ENCODE measurements around the gene ESF1. TPM values are rescaled to one million over a fixed set of nuclear protein-coding genes. Genes with fewer than 3 reads are reported as not detected.

ESF1 gene
- total and polyA plus RNA-seq, 2 experiments from 2014 or later = 20.5 to 71.7 TPM

DNA sequence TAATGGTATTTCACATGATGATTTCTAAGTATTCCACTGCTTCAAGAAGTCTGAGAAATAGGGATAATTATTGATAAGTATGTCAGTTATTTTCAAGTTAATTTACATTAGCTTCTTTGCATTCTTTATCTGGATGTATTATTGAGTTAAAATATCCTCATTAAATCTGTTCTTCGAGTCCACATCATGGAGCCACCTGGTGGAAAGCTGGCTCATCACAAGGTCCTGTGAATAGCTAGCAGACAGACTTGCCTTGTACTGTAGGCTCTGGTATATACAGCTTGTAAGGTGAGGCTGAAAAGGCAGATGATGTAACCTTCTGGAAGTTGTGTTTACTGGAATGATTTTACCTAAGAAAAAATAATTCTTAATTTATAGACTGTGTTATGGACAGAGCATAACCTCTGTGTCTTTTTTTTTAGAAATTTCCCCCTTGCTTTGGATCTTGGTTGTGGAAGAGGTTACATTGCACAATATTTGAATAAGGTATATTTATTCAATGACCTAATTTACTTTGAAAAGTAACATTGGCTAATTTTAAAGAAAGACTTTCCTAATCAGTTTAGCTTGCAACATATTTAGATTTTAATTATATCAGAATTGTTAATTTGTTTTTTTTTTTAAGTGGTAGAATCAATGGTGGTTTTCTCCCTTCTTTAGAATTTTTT, 3.6 kb upstream of the ESF1 start:
- peak; percentile 77 for DNase-seq (ENCODE audit: low spot score)
- no peaks in the 10 kb centered on the region for H3K9me2 ChIP-seq (ENCODE audit: insufficient read depth)
- peak; percentile 34 for ATAC-seq
- H3K4me2 ChIP-seq = no peak overlapping the region
- TF ChIP-seq STAT1 (IDR thresholded peaks at IDR 0.05; ENCODE audit: unreplicated experiment) = no peak
- TF ChIP-seq, protein P1, sequence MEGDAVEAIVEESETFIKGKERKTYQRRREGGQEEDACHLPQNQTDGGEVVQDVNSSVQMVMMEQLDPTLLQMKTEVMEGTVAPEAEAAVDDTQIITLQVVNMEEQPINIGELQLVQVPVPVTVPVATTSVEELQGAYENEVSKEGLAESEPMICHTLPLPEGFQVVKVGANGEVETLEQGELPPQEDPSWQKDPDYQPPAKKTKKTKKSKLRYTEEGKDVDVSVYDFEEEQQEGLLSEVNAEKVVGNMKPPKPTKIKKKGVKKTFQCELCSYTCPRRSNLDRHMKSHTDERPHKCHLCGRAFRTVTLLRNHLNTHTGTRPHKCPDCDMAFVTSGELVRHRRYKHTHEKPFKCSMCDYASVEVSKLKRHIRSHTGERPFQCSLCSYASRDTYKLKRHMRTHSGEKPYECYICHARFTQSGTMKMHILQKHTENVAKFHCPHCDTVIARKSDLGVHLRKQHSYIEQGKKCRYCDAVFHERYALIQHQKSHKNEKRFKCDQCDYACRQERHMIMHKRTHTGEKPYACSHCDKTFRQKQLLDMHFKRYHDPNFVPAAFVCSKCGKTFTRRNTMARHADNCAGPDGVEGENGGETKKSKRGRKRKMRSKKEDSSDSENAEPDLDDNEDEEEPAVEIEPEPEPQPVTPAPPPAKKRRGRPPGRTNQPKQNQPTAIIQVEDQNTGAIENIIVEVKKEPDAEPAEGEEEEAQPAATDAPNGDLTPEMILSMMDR (conservative IDR thresholded peaks at IDR 0.05; ENCODE audit: low read depth in 2 of 2) = peak; percentile 60 to 67
- H3K27ac ChIP-seq (ENCODE audit: low read depth) = no peak overlapping the region
- H3F3A ChIP-seq (replicated peaks; ENCODE audit: low read depth) = no peaks in the 10 kb centered on the region
- Mint-ChIP-seq H3K27me3 (ENCODE audit: insufficient read depth, low read depth, poor library complexity) (peaks cover 12% of the 10 kb centered on the region), H3K9me3 (no peaks in the 10 kb centered on the region), H3K4me3 (no peak overlapping the region), H3K27ac (no peak overlapping the region), H3K4me1 (peaks cover 13% of the 10 kb centered on the region; the same call in 2 of the 3 replicates), H3K36me3 (ENCODE audit: low read depth) (peaks cover 55% of the 10 kb centered on the region)
- peaks cover 15% of the 10 kb centered on the region for H3K36me3 ChIP-seq (ENCODE audit: insufficient read depth)
- no peak overlapping the region for H2AFZ ChIP-seq
- no peaks in the 10 kb centered on the region for H4K20me1 ChIP-seq (replicated peaks; ENCODE audit: insufficient read depth)
- no peak overlapping the region for H3K4me3 ChIP-seq
- H3K79me2 ChIP-seq (replicated peaks; ENCODE audit: insufficient read depth) = peaks cover 56% of the 10 kb centered on the region
- H3K4me1 ChIP-seq (ENCODE audit: insufficient read depth) = peaks cover 17% of the 10 kb centered on the region
- H3K27me3 ChIP-seq (ENCODE audit: insufficient read depth) = no peaks in the 10 kb centered on the region

DNA sequence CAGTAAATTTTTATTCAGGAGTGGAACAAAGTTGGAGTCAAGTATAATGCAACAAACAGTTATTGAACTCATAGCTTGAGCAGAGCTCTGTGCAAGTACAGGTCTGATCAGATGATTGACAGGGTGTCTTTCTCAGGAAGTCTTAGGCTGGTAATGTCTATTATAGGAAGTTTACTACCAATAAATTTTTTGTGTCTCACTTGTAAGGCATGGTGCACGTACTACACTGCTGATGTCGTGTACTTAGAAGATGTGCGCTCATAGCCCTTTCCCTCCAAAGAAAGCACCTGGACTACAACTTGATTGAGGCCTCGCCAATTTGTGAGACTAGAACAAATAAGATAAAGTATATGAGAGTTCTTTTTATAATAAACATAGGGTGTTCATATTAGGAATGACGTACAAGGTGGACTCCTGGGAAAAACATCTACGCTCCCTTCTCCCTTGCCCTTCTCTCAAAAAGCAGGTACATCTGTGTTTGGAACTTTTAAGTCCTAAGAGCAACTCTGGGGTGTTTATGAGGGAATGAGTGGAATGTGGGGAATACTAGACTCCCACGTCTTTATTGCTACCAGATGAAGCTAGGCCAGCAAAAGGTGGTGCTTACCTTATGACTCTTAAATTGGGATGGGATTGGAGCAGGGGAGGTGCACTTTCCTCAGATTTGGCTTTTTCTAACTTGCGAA, 1.6 kb upstream of the ESF1 start:
- no peak for ATAC-seq
- H3K4me1 ChIP-seq (ENCODE audit: insufficient read depth) = peaks cover 17% of the 10 kb centered on the region
- H3K4me2 ChIP-seq = peak overlapping the region; percentile 92
- H3K4me3 ChIP-seq = peak overlapping the region; percentile 94
- no peaks in the 10 kb centered on the region for H3K27me3 ChIP-seq (ENCODE audit: insufficient read depth)
- H3F3A ChIP-seq (replicated peaks; ENCODE audit: low read depth) = no peaks in the 10 kb centered on the region
- TF ChIP-seq STAT1 (IDR thresholded peaks at IDR 0.05; ENCODE audit: unreplicated experiment) = no peak
- TF ChIP-seq, protein P2, sequence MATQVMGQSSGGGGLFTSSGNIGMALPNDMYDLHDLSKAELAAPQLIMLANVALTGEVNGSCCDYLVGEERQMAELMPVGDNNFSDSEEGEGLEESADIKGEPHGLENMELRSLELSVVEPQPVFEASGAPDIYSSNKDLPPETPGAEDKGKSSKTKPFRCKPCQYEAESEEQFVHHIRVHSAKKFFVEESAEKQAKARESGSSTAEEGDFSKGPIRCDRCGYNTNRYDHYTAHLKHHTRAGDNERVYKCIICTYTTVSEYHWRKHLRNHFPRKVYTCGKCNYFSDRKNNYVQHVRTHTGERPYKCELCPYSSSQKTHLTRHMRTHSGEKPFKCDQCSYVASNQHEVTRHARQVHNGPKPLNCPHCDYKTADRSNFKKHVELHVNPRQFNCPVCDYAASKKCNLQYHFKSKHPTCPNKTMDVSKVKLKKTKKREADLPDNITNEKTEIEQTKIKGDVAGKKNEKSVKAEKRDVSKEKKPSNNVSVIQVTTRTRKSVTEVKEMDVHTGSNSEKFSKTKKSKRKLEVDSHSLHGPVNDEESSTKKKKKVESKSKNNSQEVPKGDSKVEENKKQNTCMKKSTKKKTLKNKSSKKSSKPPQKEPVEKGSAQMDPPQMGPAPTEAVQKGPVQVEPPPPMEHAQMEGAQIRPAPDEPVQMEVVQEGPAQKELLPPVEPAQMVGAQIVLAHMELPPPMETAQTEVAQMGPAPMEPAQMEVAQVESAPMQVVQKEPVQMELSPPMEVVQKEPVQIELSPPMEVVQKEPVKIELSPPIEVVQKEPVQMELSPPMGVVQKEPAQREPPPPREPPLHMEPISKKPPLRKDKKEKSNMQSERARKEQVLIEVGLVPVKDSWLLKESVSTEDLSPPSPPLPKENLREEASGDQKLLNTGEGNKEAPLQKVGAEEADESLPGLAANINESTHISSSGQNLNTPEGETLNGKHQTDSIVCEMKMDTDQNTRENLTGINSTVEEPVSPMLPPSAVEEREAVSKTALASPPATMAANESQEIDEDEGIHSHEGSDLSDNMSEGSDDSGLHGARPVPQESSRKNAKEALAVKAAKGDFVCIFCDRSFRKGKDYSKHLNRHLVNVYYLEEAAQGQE (IDR thresholded peaks at IDR 0.05; ENCODE audit: unreplicated experiment) = no peak
- Mint-ChIP-seq H3K4me3 (peak overlapping the region; percentile 97), H3K36me3 (ENCODE audit: low read depth) (peaks cover 62% of the 10 kb centered on the region), H3K27ac (peak overlapping the region; percentile 91), H3K4me1 (peaks cover 13% of the 10 kb centered on the region; the same call in 2 of the 3 replicates), H3K27me3 (ENCODE audit: insufficient read depth, low read depth, poor library complexity) (peaks cover 12% of the 10 kb centered on the region), H3K9me3 (no peaks in the 10 kb centered on the region)
- H3K36me3 ChIP-seq (ENCODE audit: insufficient read depth) = peaks cover 24% of the 10 kb centered on the region
- no peaks in the 10 kb centered on the region for H3K9me2 ChIP-seq (ENCODE audit: insufficient read depth)
- DNase-seq (ENCODE audit: low spot score) = no peak
- no peak overlapping the region for H2AFZ ChIP-seq
- H3K27ac ChIP-seq (ENCODE audit: low read depth) = no peak overlapping the region
- no peaks in the 10 kb centered on the region for H4K20me1 ChIP-seq (replicated peaks; ENCODE audit: insufficient read depth)
- H3K79me2 ChIP-seq (replicated peaks; ENCODE audit: insufficient read depth) = peaks cover 76% of the 10 kb centered on the region
